KOPT-K1 (cell line): Measurements from ENCODE around the gene GPR137.

Experiments
- H3K27ac ChIP-seq: fragments of 200-600 bp; sonication (generic); 2 replicates; pipeline ENCODE4 v1.5.1; 2016; ENCODE audit warnings: antibody characterized with exemption, mild to moderate bottlenecking, low read depth, low read length; ENCODE audit not compliant: poor library complexity, severe bottlenecking
- H3K36me3 ChIP-seq: fragments of 200-600 bp; sonication (generic); 2 replicates; pipeline ENCODE4 v1.5.1; 2017; ENCODE audit warnings: antibody characterized with exemption, mild to moderate bottlenecking, low read length, moderate library complexity; ENCODE audit not compliant: insufficient read depth
- H3K9me3 ChIP-seq: fragments of 200-600 bp; sonication (generic); 2 replicates; pipeline ENCODE4 v1.5.1; 2017; ENCODE audit warnings: antibody characterized with exemption, low read length, mild to moderate bottlenecking; ENCODE audit not compliant: insufficient read depth, poor library complexity, severe bottlenecking

GPR137 gene, protein sequence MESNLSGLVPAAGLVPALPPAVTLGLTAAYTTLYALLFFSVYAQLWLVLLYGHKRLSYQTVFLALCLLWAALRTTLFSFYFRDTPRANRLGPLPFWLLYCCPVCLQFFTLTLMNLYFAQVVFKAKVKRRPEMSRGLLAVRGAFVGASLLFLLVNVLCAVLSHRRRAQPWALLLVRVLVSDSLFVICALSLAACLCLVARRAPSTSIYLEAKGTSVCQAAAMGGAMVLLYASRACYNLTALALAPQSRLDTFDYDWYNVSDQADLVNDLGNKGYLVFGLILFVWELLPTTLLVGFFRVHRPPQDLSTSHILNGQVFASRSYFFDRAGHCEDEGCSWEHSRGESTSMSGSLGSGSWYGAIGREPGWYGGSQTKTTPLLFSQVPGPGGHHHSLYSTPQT

DNA sequence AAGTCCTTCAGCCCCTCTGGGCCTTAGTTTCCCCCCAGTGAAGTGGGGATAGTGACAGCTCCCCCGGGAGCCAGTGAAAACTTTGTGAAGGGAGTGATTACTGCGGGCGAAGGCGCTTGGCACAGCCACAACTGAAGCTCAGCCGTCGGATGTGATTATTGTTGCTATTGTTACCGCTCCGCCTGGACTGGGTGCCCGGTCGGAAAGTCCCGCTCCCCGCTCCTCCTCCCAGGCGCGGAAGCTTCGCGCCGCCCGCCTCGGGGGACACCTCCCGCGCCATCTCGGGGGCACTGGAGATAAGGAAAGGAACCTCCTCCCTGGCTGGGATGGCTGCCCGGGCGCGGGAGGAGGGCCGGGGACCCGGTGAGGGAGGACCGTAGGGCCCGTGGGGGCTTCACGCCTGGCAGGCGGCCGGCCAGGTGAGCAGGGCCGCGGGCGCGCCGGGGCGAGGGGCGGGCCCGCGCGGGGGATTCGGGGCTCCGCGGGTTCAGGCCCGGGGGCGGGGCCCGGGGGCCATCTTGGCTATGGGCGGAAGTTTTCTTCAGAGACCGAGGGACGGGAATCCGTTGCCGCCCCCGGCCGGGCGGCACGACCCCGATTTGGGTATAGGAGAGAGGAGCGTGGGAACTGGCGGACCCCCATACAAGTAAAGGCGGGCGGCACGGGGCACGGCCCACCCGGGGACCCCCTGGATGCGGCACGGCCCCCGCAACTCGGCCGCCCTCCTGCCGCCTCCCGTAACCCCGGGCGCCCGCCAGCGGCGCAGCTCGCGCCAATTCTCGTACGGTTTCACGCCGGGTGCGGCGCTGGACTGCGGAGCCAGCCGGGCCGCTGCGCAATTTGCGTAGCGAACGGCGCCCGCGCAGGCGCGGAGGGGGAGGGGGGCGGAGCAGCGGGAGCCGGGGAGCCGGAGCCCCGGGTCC, at the start of gene GPR137:
GPR137 (plus strand) TSS at position 887 of the 923 bp plus-strand sequence. CDS start 677 bp downstream, outside the sequence.
- Histone ChIP-seq H3K36me3 (peaks cover 15% of the 10 kb centered on the region; the same call in 1 of the 2 replicates), H3K9me3 (no peaks in the 10 kb centered on the region), H3K27ac (peak within 1 kb of the TSS; percentile 90)

DNA sequence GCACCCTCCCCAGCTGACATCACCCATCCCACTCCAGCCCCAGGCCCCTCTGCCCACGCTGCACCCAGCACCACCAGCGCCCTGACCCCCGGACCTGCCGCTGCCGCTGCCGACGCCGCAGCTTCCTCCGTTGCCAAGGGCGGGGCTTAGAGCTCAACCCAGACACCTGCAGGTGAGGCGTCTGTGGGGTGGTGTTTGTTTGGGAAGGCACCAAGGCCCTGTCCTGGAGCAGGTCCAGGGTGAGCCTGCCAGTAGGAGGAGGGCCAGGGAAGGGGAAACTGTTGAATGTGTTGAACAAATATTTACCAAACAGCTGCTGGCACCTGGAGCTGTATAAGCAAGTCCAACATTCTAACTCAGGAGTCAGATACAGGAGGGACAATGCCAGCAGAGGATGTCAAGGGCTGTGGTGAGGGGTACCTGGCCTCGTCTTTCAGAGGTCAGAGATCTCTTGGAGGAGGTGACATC, 48.1 kb upstream of the GPR137 start:
- Histone ChIP-seq H3K9me3 (no peaks in the 10 kb centered on the region), H3K36me3 (peaks cover 21% of the 10 kb centered on the region), H3K27ac (no peak overlapping the region)

DNA sequence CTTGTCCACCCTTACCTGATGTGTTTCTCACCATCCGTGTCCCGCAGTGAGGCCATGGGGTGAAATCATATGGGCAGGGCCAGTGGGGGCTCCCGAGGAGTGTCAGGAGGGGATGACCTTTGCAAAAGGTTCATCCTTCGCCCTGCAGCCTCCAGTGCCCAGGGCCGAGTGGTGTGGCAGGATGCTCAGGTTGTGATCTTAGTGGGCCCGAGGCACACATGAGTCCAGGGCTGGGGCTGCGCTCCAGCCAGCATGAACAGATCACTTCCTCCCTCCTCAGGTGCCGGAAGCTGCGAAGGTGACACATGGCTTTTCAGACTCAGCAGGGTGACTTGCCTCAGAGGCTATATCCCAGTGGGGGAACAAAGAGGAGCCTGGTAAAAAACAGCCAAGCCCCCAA, 47.6 kb upstream of the GPR137 start:
- Histone ChIP-seq H3K27ac (no peak overlapping the region), H3K36me3 (peaks cover 23% of the 10 kb centered on the region), H3K9me3 (no peaks in the 10 kb centered on the region)

DNA sequence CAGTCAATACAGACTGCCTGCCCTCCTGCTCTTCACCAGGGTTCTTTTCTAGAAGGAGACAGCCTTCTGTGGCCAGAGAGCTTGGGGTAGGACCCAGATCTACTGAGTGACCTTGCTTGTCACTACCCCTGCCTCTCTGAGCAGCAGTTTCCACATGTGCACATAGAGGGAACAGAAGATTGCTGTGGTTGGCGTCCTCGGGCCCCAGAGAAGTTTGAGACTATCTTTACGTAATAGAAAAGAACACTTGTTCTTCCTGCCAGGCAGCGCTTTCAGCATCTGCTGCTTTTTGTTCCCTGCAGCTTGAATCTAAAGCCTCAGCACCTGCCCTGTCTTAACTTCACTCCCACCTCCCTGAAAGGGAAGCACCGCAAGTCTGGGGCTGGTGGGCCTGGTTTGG, 46.6 kb upstream of the GPR137 start:
- Histone ChIP-seq H3K27ac (no peak overlapping the region), H3K9me3 (no peaks in the 10 kb centered on the region), H3K36me3 (peaks cover 32% of the 10 kb centered on the region)

DNA sequence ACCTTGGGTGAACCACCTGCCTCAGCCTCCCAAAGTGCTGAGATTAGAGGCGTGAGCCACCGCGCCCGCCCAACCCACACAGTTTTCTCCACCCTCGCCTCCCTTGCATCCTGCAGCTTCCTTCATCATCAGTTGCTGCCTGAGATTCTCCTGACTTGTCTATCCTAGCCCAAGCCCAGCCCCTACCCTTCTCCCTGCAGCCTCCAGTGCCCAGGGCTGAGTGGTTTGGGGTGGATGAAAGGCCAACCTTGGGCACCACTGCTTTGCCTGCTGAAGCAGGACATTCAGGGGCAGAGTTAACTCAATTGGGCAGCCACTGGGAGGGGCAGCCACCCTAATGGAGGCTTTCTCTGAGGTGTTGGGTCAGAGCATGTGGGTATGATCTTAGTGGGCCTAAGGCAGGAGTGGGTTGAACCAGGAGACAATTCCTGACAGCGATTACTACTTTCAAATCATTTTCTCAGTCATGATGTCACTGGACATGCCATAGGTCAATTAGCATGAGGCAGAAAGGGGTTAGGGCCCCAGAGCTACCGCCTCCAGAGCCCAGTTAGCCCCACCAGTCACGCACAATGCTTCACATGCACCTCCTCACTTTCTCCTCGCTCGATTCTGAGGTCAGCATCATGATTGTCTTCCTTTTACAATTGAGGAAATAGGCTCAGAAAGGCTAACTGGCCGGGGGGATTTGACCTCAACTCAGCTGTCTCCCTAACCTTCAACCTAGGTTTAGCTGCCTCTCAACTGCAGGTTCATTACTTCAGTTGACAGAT, 45.8 kb upstream of the GPR137 start:
- Histone ChIP-seq H3K27ac (peak overlapping the region; percentile 91), H3K9me3 (no peaks in the 10 kb centered on the region), H3K36me3 (peaks cover 39% of the 10 kb centered on the region)

DNA sequence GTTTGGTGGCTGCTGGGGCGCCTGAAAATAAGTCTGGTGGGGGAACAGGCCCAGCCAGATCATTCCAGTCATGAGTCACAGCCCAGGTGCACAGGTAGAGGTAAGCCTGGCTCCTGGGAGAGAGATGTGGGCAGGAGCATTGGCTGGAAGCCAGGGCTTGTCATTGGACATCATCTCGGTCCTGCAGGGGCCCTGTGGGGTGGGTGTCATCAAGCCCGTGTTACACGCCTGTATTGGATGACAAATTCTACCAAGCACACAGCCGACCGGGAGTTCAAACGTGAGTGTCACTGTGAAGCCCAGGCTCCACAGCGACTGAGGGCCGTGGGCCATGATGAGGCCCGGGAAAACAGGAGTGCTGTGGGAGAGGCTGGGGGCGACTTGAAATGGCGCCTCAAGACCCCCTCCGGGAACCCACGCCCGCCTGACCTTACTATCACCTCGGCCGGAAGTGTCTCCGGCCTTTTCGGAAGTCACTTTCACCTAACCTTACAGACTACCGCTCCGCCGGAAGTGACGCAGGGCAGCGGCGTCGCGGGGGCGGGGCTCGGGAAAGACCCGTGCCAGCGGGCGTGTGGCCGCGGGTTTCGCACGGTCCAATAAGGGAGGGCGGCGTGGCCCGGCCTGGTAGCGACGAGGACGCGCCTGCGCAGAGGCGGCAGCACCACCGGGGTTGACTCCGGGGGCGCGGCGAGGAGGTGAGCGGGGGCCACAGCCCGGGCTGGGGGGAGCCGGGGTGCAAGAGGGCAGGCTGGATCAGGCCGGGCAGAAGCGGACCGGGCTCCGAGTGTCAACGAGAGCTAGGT, 45.0 kb upstream of the GPR137 start, which contains the start of gene FKBP2:
FKBP2 (plus strand) TSS at position 661 of the 806 bp plus-strand sequence. CDS start 1,293 bp downstream, outside the sequence.
- no peaks in the 10 kb centered on the region for H3K9me3 ChIP-seq
- H3K36me3 ChIP-seq = peaks cover 39% of the 10 kb centered on the region
- H3K27ac ChIP-seq = peak within 1 kb of the TSS; percentile 91

DNA sequence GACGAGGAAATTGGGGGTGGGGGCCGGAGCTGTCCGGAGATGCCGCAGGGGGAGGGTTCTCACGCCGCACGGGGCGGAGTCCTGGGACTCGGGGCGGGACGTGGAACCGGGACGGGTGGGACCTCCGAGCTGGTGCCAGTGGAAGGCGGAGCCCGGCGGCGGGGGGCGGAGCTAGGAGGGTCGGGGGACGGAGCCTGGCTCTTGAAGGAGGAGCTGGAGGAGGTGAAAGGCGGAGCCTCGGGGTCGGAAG, 44.5 kb upstream of the GPR137 start:
- Histone ChIP-seq H3K27ac (peak overlapping the region; percentile 91), H3K36me3 (peaks cover 39% of the 10 kb centered on the region), H3K9me3 (no peaks in the 10 kb centered on the region)

DNA sequence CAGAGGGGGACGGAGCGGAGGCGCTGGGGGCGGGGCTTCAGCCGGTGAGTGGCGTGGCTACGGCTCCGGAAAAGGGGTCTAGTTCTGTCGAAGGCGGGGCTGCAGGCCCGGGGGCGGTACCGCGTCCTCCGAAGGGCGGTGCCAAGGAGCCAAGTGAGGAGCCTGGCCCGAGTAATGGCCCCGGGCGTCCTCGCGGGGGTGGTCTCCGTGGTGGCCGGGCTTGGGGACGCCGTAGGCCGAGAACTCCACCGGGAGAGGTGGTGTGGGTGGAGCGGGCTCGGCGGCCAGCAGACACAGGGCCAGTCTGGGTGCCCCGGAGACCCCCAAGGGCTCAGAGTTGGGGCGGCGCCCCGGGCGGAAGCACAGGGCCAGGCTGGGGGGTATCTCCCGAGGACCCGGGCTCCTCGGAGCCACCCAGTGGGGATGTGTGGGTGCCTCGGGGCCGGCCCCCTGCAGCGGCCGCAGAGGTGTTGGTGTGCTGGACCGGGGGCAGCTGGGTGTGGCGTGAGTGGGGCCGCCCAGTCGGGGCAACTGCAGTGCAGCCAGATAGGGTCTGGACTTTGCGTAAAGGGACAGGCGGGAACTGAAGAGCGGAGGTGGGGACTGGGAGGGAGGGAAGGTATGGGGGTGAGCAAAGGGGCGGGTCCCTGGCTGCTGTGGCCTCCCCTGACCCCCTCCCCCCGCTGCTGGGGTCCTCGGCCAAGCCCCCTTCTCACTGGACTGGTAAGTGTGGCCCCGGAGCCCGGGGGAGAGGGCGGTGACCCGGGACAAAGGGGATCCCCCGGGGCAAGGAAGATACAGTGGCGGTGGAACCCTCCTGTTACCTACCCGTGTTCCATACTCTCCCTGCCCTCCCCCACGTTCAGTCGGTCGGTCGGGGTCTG, 43.9 kb upstream of the GPR137 start:
- Histone ChIP-seq H3K36me3 (peaks cover 39% of the 10 kb centered on the region), H3K27ac (peak overlapping the region; percentile 91), H3K9me3 (no peaks in the 10 kb centered on the region)

DNA sequence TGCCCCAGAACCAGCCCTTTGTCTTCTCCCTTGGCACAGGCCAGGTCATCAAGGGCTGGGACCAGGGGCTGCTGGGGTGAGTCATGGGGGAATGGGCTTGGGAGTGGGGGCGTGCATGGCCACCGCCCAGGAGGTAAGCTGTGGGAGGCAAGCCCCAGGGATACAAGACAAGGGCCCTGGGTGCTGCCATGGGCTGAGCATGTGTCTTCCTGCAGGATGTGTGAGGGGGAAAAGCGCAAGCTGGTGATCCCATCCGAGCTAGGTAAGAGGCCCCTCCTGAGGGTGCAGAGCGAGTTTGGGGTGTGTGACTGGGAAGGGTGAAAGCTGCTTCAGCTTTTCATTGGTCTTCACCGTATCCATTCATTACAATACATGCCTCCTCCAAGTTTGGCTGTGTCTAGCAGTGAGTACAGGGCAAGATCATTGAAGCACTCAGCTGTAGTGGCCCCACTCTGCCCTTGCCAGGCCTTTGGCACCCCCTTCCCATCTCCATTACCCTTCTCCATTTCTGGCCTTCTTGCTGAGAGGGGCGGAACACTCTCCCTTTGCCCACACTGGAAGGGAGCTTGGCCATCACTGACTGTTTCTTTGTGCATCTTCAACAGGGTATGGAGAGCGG, 42.3 kb upstream of the GPR137 start:
- no peak overlapping the region for H3K27ac ChIP-seq
- no peaks in the 10 kb centered on the region for H3K9me3 ChIP-seq
- peaks cover 26% of the 10 kb centered on the region for H3K36me3 ChIP-seq

DNA sequence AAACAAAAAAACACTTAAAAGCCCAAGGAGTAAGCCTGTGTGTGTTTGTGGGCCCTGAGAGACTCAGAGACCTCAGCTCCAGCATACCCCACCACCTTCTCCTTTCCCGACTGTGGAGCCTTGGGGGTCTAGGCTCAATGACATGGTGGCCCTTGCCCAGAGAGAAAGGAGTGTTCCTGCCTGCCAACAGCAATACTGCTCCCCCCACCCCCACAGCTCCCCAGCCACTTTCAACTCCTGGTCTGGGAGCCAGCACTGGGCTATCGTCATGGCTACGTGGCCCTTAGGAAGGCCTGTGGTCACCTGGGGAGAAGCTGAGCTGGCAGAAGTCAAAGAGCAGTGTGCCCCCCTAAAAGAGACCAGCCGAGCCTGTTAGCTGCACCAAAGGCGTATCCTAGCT, 41.5 kb upstream of the GPR137 start:
- Histone ChIP-seq H3K9me3 (no peaks in the 10 kb centered on the region), H3K36me3 (peaks cover 18% of the 10 kb centered on the region), H3K27ac (peak overlapping the region; percentile 15)

DNA sequence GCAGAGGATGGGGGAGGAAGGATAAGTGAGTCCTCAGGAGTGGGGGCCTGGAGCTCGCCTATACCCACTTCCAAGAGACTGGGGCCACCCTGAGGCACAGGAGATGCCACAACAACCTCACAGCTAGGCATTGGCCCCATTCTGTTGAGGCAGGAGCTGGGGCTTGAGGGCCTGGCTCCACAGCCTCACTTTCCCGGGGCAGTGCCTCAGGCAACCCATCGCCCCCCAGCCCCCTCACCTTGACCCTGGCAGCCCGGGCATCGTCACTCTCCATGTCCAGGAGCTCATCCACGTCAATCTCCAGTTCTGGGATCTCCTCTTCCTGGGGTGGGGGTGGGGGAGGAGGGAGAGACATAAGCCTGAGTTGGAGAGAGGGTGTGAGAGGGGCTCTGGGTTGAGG, 40.7 kb upstream of the GPR137 start:
- H3K9me3 ChIP-seq = no peaks in the 10 kb centered on the region
- H3K36me3 ChIP-seq = peaks cover 18% of the 10 kb centered on the region
- peak overlapping the region; percentile 87 for H3K27ac ChIP-seq

DNA sequence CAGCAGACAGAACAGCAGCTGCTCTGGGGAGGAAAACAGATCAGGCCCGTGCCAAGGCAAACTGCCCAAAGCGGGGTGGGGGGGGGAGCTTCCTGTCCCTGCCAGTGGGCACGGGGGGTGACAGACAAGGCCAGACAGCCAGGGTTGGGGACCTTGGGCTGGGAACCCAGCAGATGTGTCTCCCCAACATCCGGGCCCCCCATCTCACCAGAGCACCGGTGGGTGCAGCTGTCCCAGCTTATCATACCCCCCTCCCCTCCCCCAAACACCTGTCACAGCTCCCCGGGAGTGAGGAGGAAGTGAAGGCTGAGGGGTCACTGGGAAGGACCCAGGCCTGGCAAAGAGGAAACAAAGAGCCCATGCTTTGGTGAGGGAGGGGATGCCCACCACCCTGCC, 40.2 kb upstream of the GPR137 start:
- peaks cover 18% of the 10 kb centered on the region for H3K36me3 ChIP-seq
- no peaks in the 10 kb centered on the region for H3K9me3 ChIP-seq
- H3K27ac ChIP-seq = peak overlapping the region; percentile 87
